ENCODE data around the gene DYSF.

DNA sequence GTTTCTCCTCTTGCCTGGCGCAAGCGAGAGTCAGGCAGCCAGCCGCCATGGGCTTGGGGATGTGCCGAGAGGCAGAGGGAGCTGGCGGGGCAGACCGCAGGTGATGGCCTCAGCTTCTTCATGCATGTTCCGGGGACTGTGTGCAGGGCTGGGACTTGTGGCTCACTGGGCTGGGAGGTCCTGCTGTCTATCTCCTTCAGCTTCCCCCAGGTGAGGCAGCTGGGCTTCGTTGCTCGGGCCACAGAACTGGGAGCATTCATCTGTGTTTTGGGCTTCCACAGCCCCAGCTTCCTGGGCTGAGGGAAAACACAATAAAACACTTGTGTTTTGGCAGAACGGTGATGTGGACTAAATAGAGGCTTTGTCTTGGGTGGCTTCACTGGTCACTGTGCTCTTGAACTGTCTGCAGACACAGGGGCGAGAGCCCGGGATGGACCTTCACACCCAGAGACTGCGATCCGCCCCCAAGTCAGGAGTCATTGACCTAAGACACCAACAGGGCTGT lies 93.5 kb downstream of the DYSF start:
- TF ChIP-seq, protein P1, sequence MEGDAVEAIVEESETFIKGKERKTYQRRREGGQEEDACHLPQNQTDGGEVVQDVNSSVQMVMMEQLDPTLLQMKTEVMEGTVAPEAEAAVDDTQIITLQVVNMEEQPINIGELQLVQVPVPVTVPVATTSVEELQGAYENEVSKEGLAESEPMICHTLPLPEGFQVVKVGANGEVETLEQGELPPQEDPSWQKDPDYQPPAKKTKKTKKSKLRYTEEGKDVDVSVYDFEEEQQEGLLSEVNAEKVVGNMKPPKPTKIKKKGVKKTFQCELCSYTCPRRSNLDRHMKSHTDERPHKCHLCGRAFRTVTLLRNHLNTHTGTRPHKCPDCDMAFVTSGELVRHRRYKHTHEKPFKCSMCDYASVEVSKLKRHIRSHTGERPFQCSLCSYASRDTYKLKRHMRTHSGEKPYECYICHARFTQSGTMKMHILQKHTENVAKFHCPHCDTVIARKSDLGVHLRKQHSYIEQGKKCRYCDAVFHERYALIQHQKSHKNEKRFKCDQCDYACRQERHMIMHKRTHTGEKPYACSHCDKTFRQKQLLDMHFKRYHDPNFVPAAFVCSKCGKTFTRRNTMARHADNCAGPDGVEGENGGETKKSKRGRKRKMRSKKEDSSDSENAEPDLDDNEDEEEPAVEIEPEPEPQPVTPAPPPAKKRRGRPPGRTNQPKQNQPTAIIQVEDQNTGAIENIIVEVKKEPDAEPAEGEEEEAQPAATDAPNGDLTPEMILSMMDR (IDR thresholded peaks at IDR 0.05): no peak
- TF ChIP-seq ZFX (IDR thresholded peaks at IDR 0.05; ENCODE audit: borderline replicate concordance): no peak

Measured in 22Rv1 (cell line).